ENCODE data around the gene AXIN1. TPM values are rescaled to one million over a fixed set of nuclear protein-coding genes. Genes with fewer than 3 reads are reported as not detected.

The AXIN1 gene
- total RNA-seq, 1 donor from 2014 or later = 23.4 TPM

DNA sequence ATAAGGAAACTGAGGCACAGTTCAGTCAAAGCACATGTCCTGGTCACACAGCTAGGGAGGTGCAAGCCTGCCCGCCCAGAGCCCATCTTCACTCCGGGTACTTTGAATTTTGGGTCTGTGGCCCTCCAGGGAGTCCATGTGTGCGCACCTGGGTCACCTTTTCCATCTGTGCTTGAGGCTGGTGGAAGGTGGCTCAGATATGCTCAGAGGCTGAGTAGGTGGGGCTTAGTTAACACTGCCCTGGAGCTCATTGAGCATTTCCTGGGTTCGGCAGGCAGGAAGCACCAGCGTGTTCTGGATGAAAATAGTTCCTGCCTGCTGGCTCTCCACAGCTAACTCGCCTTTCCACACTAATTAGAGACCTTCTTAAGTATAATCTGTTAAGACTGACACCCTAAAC is 98.7 kb downstream of the AXIN1 start:
- intact Hi-C loops (cut with micrococcal nuclease) = no loop called here

DNA sequence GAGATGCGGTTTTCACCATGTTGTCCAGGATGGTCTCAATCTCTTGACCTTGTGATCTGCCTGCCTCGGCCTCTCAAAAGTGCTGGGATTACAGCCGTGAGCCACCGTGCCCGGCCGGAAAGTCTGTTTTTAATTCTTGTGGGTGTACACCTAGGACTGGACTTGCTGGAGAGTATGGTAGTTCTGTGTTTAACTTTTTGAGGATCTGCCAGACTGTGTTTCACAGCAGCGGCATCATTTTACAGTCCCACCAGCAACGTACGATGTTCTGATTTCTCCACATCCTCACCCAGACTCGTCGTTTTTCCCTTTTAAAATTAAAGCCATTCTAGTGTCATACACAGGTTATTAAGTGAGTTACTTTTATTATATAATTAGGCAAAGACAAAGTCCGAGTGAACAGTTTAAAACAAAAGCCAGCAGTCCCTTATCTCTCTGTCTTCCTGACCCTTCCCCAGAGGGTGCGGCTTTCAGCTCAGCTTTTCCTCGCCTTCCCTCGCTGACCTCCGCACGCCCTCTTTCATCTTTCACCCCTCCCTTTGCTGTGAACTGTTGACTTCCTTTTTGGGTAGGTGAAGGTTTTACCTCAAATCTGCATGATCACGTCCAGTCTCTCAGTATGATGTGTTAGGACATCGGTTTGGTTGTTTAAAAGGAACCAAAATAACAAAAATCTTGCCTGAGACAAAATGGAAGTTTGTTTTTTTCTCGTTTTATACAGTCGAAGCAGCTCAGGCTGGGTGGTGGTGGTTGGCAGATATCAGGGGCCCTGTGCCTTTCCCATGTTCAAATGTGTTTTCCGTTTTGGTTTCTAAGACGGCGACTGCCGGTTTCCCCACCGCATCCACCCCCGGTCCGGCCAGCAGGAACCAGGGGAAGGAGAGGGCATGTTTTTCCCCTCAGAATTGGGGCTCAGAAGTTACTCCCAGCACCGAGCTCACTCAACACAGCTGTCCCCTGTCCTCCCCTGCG is 99.9 kb downstream of the AXIN1 start:
- intact Hi-C loops (cut with micrococcal nuclease) = no loop called here

DNA sequence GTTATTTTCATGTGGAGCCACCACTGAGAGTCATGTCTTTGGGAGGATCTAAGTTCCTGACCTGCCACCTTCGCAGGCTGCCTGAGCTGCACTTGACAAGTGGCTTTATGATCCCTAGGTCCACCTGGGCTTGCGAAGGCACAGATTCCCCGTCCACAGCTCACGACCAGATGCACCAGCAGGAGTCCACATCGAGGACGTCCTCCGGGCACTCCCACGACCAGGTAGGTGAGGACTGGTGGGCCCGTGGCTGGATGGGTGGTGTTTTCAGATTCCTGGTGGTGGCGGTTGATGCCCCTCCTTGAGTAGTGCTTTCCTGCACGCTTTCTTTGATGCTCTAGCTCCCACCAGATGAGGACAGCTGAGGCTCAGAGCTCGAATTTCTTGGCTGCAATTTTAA is 103.1 kb downstream of the AXIN1 start:
- intact Hi-C loops (cut with micrococcal nuclease) = no loop called here

DNA sequence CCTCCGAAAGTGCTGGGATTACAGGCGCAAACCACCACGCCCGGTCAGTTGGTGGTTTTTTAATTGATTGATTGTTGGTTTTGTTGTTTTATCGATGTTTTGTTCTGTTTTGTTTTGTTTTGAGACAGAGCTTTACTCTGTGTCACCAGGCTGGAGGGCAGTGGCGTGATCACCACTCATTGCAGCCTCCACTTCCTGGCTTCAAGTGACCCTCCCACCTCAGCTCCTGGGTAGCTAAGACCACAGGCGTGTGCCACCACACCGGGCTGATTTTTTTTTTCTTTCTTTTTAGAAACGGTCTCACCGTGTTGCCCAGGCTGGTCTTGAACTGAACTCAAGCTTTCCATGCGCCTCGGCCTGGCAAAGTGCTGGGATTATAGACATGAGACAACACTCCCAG is 105.5 kb downstream of the AXIN1 start:
- intact Hi-C loops (cut with micrococcal nuclease) = no loop called here

DNA sequence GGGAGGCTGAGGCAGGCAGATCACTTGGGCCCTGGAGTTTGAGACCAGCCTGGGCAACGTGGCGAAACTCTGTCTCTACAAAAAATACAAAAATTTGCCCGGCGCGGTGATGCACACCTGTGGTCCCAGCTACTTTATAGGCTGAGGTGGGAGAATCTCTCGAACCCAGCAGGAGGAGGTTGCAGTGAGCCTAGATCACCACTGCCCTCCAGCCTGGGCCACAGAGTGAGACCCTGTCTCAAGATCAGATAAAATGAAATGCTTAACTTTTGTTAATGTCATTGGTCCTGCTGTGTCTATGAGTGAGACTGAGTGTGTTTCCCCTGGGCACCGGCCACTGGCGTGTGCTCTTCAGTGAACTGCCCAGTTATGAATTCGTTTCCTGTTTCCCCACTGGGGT is 107.4 kb downstream of the AXIN1 start:
- intact Hi-C loops (cut with micrococcal nuclease) = no loop called here

DNA sequence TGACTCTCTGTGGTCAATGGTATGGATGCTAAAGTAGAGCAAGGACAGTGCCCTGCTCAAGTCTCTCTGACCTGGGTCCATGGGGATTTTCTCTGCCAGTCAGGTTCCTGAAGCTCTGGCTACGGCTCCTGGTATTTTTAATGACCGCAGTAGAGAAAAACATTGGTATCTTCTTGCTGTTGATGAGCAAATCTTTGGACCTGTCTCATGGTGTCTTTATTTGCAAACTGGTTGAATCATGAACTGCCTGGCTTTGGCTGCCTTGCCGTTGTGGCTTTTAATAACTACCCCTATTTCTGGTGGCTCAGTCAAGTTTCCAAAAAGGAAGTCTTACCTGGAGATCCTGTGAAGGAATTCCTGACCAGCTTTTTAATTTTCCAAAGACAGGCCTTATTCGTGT is 109.2 kb downstream of the AXIN1 start:
- intact Hi-C loops (cut with micrococcal nuclease) = no loop called here

DNA sequence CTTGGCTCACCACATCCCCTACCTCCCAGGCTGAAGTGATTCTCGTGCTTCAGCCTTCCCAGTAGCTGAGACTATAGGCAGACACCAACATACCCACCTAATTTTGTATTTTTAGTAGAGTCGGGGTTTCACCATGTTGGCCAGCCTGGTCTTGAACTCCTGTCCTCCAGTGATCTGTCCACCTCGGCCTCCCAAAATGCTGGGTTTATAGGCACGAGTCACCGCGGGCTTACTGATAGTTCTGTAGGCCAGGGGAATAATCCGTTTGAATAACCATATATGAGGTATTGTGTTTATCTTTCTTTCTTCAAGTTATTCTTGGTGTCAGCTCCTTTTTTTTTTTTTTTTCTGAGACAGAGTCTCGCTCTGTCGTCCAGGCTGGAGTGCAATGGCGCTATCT is 110.2 kb downstream of the AXIN1 start:
- intact Hi-C loops (cut with micrococcal nuclease) = no loop called here

DNA sequence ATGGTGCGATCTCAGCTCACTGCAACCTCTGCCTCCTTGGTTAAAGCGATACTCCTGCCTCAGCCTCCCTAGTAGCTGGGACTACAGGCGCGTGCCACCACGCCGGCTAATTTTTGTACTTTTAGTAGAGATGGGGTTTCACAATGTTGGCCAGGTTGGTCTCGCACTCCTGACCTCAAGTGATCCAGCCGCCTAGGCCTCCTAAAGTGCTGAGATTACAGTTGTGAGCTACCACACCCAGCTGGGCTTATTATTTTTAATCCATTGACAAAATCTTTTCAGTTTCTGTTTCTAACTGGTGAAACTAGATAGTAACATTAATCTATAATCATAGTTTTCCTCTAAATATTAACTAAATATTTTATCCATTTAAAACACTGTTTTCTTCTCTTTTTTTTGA is 112.0 kb downstream of the AXIN1 start:
- intact Hi-C loops (cut with micrococcal nuclease) = no loop called here

DNA sequence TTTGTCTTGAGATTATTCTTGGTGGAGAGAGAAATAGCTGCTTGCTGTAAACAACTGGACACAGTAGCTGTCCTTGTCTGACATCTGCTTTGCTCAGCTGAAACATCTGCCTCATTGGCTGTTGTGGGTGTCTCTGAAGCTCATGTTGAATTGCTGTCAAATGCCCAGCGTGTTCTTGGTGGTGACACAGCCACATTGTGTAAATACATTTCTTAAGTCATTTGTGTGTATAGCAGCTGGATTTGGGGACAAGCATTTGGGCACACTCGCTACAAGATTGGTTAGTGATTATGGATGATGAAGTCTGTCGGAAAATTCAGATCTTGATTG is 112.6 kb downstream of the AXIN1 start:
- intact Hi-C loops (cut with micrococcal nuclease) = loop anchor here (10.0 kb wide), 1 partner anchor 345 kb away; no protein-coding TSS in a partner anchor

Other genes starting within 250 kb of the AXIN1 start
- 31.7 and 32.8 TPM in 2 replicates for gene NPRL3, start 214.1 kb downstream of the AXIN1 start, total RNA-seq
- gene HBZ, start 200.1 kb downstream of the AXIN1 start, total RNA-seq = not detected in 2 replicates
- gene HBM, start 186.7 kb downstream of the AXIN1 start, total RNA-seq = not detected in 2 replicates
- gene HBA2, start 179.8 kb downstream of the AXIN1 start, total RNA-seq = not detected in 2 replicates
- gene HBA1, start 176.0 kb downstream of the AXIN1 start, total RNA-seq = not detected in 2 replicates
- not detected in 2 replicates for gene HBQ1, start 172.3 kb downstream of the AXIN1 start, total RNA-seq
- 61.5 and 69.6 TPM in 2 replicates for gene LUC7L, start 123.3 kb downstream of the AXIN1 start, total RNA-seq
- 17.1 and 23.2 TPM in 2 replicates for gene FAM234A, start 117.9 kb downstream of the AXIN1 start, total RNA-seq
- 0.07 and 0.27 TPM in 2 replicates for gene RGS11, start 76.8 kb downstream of the AXIN1 start, total RNA-seq
- gene ARHGDIG, start 72.1 kb downstream of the AXIN1 start, total RNA-seq = not detected in 2 replicates
- not detected in 2 replicates for gene PDIA2, start 69.6 kb downstream of the AXIN1 start, total RNA-seq
- gene MRPL28, start 17.8 kb upstream of the AXIN1 start, total RNA-seq = 82.9 and 92.7 TPM in 2 replicates
- 37.9 and 38.2 TPM in 2 replicates for gene PGAP6, start 29.3 kb upstream of the AXIN1 start, total RNA-seq
- gene NME4, start 44.5 kb upstream of the AXIN1 start, total RNA-seq = 45.0 and 49.4 TPM in 2 replicates
- gene DECR2, start 49.2 kb upstream of the AXIN1 start, total RNA-seq = 7.9 and 10.7 TPM in 2 replicates
- 35.2 and 38.5 TPM in 2 replicates for gene RAB11FIP3, start 72.9 kb upstream of the AXIN1 start, total RNA-seq
- 86.5 and 94.8 TPM in 2 replicates for gene CAPN15, start 175.0 kb upstream of the AXIN1 start, total RNA-seq
- gene PRR35, start 207.7 kb upstream of the AXIN1 start, total RNA-seq = 0.10 TPM in 1 of 2 replicates, not detected in the other
- gene NHLRC4, start 214.3 kb upstream of the AXIN1 start, total RNA-seq = 1.8 and 2.2 TPM in 2 replicates
- 45.5 and 49.8 TPM in 2 replicates for gene PIGQ, start 217.2 kb upstream of the AXIN1 start, total RNA-seq
- 16.2 and 17.6 TPM in 2 replicates for gene RAB40C, start 237.3 kb upstream of the AXIN1 start, total RNA-seq